ENCODE data around the gene GALNT9. TPM values are rescaled to one million over a fixed set of nuclear protein-coding genes. Genes with fewer than 3 reads are reported as not detected.

GALNT9 gene
- total RNA-seq, 1 experiment from 2014 or later = 2.6 TPM

DNA sequence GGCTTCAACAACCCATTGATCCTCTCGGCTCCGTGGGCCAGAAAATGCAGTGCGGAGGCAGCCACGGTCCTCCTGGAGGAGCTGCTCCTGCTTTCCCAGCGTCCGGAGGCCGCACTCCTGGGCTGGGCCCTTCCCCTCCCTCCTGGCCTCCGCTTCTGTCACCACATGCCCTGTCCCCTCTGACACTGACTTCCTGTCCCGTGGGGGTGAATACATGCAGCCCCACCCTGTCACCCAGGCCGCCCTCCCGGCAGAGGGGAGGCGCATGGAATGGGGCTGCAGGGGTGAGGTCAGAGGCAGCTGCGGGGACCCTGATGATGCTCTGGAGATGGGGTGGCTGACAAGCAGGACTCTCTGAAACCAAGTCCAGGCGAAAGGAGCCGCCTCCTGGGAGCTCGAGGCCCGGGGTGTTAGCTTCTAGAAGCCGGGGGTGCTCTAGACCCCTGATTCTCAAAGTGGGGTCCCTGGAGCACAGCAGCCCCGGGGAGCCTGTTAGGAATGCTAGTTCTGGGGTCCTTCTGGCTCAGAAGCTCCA lies 152.9 kb downstream of the GALNT9 start:
- DNase-seq (ENCODE audit: low read depth, low spot score) = no peak
- H2AFZ ChIP-seq (ENCODE audit: low read depth, low read length, poor library complexity, severe bottlenecking) = no peak overlapping the region
- no peak overlapping the region for H3K9ac ChIP-seq (ENCODE audit: low read length)
- no peak overlapping the region for H3K4me2 ChIP-seq (ENCODE audit: low read length)
- no peaks in the 10 kb centered on the region for H4K20me1 ChIP-seq (ENCODE audit: insufficient read depth)
- no peaks in the 10 kb centered on the region for H3K36me3 ChIP-seq (ENCODE audit: control insufficient read depth in 1 of 2, insufficient read depth in 2 of 2, low read length in 2 of 2)
- H3K27ac ChIP-seq (ENCODE audit: low read depth, low read length) = no peak overlapping the region
- intact Hi-C loops (cut with micrococcal nuclease) = no loop called here
- no peaks in the 10 kb centered on the region for H3K4me1 ChIP-seq (ENCODE audit: control insufficient read depth in 1 of 2, insufficient read depth in 2 of 2, low read length in 2 of 2)
- BruUV-seq (replicated peaks) = no TSS peak
- no peaks in the 10 kb centered on the region for H3K9me3 ChIP-seq (ENCODE audit: control insufficient read depth in 1 of 2, insufficient read depth in 1 of 2, low read depth in 1 of 2, low read length in 2 of 2)
- H3K9me2 ChIP-seq (ENCODE audit: insufficient read depth) = no peaks in the 10 kb centered on the region
- no peak for ATAC-seq
- ChIA-PET POLR2A (interaction anchor here (1.9 kb wide), 1 partner anchor 13 kb away, joined by 8 read pairs; no protein-coding TSS in a partner anchor), CTCF (no interaction called here), RAD21 (ENCODE audit: low non-redundant PET in 1 of 2, low total read pairs in 2 of 2, uncharacterized antibody in 2 of 2, unreplicated experiment in 2 of 2) (no interaction called here)
- no peaks in the 10 kb centered on the region for H3K79me2 ChIP-seq (ENCODE audit: insufficient read depth, low read length)
- no peak overlapping the region for H3K4me3 ChIP-seq (replicated peaks in 1 of 2; ENCODE audit: low read depth in 1 of 2, low read length in 2 of 2)
- TF ChIP-seq, protein P1, sequence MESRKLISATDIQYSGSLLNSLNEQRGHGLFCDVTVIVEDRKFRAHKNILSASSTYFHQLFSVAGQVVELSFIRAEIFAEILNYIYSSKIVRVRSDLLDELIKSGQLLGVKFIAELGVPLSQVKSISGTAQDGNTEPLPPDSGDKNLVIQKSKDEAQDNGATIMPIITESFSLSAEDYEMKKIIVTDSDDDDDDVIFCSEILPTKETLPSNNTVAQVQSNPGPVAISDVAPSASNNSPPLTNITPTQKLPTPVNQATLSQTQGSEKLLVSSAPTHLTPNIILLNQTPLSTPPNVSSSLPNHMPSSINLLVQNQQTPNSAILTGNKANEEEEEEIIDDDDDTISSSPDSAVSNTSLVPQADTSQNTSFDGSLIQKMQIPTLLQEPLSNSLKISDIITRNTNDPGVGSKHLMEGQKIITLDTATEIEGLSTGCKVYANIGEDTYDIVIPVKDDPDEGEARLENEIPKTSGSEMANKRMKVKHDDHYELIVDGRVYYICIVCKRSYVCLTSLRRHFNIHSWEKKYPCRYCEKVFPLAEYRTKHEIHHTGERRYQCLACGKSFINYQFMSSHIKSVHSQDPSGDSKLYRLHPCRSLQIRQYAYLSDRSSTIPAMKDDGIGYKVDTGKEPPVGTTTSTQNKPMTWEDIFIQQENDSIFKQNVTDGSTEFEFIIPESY (IDR thresholded peaks at IDR 0.05; ENCODE audit: extremely low read depth, insufficient replicate concordance, low read length) = no peak
- TF ChIP-seq CEBPB (IDR thresholded peaks at IDR 0.05; ENCODE audit: low read depth) = no peak
- no peak for TF ChIP-seq POLR2AphosphoS5 (IDR thresholded peaks at IDR 0.05; ENCODE audit: low read depth, low read length)
- no peak for TF ChIP-seq RAD21 (IDR thresholded peaks at IDR 0.05; ENCODE audit: low read depth)
- TF ChIP-seq ELF1 (IDR thresholded peaks at IDR 0.05; ENCODE audit: borderline replicate concordance, low read depth) = no peak
- no peak for TF ChIP-seq FOSL1 (IDR thresholded peaks at IDR 0.05; ENCODE audit: low read depth)
- TF ChIP-seq SRF (IDR thresholded peaks at IDR 0.05; ENCODE audit: low read depth) = no peak
- TF ChIP-seq, protein P2, sequence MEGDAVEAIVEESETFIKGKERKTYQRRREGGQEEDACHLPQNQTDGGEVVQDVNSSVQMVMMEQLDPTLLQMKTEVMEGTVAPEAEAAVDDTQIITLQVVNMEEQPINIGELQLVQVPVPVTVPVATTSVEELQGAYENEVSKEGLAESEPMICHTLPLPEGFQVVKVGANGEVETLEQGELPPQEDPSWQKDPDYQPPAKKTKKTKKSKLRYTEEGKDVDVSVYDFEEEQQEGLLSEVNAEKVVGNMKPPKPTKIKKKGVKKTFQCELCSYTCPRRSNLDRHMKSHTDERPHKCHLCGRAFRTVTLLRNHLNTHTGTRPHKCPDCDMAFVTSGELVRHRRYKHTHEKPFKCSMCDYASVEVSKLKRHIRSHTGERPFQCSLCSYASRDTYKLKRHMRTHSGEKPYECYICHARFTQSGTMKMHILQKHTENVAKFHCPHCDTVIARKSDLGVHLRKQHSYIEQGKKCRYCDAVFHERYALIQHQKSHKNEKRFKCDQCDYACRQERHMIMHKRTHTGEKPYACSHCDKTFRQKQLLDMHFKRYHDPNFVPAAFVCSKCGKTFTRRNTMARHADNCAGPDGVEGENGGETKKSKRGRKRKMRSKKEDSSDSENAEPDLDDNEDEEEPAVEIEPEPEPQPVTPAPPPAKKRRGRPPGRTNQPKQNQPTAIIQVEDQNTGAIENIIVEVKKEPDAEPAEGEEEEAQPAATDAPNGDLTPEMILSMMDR (IDR thresholded peaks at IDR 0.05 in 2 of 3, conservative IDR thresholded peaks at IDR 0.05 in 1 of 3; ENCODE audit: borderline replicate concordance in 1 of 3, insufficient read depth in 1 of 3, low read depth in 2 of 3, low read length in 2 of 3) = no peak
- TF ChIP-seq JUND (IDR thresholded peaks at IDR 0.05) = no peak
- no peak for TF ChIP-seq EZH2 (IDR thresholded peaks at IDR 0.05)
- no peak for TF ChIP-seq YY1 (IDR thresholded peaks at IDR 0.05; ENCODE audit: extremely low read depth, insufficient replicate concordance, low read depth, low read length)
- TF ChIP-seq ZNF274 (IDR thresholded peaks at IDR 0.05; ENCODE audit: low read depth, low read length) = no peak
- TF ChIP-seq TCF7L2 (IDR thresholded peaks at IDR 0.05; ENCODE audit: borderline replicate concordance, extremely low read depth, insufficient read depth, insufficient read length) = no peak
- TF ChIP-seq ZFX (IDR thresholded peaks at IDR 0.05) = no peak
- TF ChIP-seq, protein P3, sequence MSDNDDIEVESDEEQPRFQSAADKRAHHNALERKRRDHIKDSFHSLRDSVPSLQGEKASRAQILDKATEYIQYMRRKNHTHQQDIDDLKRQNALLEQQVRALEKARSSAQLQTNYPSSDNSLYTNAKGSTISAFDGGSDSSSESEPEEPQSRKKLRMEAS (IDR thresholded peaks at IDR 0.05) = no peak
- H3K27me3 ChIP-seq (ENCODE audit: insufficient read depth, low read length) = no peaks in the 10 kb centered on the region

Measured in HCT116 (cell line).